Measurements from ENCODE around the gene GLIS1. TPM values are rescaled to one million over a fixed set of nuclear protein-coding genes. Genes with fewer than 3 reads are reported as not detected.
A peak's percentile ranks its signal among the peaks of the same experiment; 100 is the strongest.

GLIS1 gene
- total and polyA plus RNA-seq, 2 experiments from 2014 or later: 0.13 to 1.3 TPM

- Histone ChIP-seq H3K9me3 (ENCODE audit: low read depth) (no peaks in the 10 kb centered on the region), H4K20me1 (ENCODE audit: insufficient read depth, poor library complexity, severe bottlenecking) (no peaks in the 10 kb centered on the region), H3K4me3 (no peak overlapping the region), H3K27ac (no peak overlapping the region), H3K4me1 (ENCODE audit: insufficient read depth) (peaks cover 15% of the 10 kb centered on the region), H3K36me3 (replicated peaks; ENCODE audit: insufficient read depth, low read depth) (no peaks in the 10 kb centered on the region), H3K9me2 (replicated peaks; ENCODE audit: insufficient read depth) (no peaks in the 10 kb centered on the region), H3K4me2 (no peak overlapping the region), H3K27me3 (no peaks in the 10 kb centered on the region), H3K79me2 (no peaks in the 10 kb centered on the region), H2AFZ (no peak overlapping the region)
- no peak for TF ChIP-seq EZH2phosphoT487 (IDR thresholded peaks at IDR 0.05; ENCODE audit: low read depth, severe bottlenecking, unreplicated experiment)
- TF ChIP-seq, protein P1, sequence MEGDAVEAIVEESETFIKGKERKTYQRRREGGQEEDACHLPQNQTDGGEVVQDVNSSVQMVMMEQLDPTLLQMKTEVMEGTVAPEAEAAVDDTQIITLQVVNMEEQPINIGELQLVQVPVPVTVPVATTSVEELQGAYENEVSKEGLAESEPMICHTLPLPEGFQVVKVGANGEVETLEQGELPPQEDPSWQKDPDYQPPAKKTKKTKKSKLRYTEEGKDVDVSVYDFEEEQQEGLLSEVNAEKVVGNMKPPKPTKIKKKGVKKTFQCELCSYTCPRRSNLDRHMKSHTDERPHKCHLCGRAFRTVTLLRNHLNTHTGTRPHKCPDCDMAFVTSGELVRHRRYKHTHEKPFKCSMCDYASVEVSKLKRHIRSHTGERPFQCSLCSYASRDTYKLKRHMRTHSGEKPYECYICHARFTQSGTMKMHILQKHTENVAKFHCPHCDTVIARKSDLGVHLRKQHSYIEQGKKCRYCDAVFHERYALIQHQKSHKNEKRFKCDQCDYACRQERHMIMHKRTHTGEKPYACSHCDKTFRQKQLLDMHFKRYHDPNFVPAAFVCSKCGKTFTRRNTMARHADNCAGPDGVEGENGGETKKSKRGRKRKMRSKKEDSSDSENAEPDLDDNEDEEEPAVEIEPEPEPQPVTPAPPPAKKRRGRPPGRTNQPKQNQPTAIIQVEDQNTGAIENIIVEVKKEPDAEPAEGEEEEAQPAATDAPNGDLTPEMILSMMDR (IDR thresholded peaks at IDR 0.05; ENCODE audit: poor library complexity): no peak
- TF ChIP-seq EZH2 (IDR thresholded peaks at IDR 0.05; ENCODE audit: borderline replicate concordance): no peak
- 81% methylated on average over 4 of the region's 4 CpGs for WGBS (ENCODE audit: low lambda C conversion rate, missing lambda C conversion rate)
- DNase-seq (ENCODE audit: low spot score): no peak
These were observed 165.0 kb downstream of the GLIS1 start for GRCh38 chr1:53573931-53574330.

DNA sequence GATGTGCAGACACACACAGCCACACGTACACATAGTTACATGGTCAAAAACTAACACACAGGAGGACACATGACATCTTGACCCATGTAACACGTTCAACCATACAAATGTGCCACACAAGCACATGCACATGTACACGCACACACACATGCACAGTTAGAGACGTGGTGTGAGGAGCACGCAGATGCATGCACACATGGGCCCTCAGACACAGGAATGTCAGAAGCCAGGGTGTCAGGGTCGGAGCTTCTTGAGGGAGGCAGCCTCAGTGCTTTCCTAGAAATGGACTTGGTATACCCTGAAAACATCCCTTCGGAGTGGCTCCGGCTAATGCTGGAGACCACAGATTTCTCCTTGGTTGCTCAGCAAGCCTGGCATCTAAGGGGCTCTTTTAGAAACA lies 165.4 kb downstream of the GLIS1 start:
- Histone ChIP-seq H3K9me2 (replicated peaks; ENCODE audit: insufficient read depth) (no peaks in the 10 kb centered on the region), H3K36me3 (replicated peaks; ENCODE audit: insufficient read depth, low read depth) (no peaks in the 10 kb centered on the region), H3K79me2 (no peaks in the 10 kb centered on the region), H3K27ac (no peak overlapping the region), H4K20me1 (ENCODE audit: insufficient read depth, poor library complexity, severe bottlenecking) (no peaks in the 10 kb centered on the region), H3K4me2 (no peak overlapping the region), H3K27me3 (no peaks in the 10 kb centered on the region), H3K4me3 (no peak overlapping the region), H3K4me1 (ENCODE audit: insufficient read depth) (peaks cover 15% of the 10 kb centered on the region), H3K9me3 (ENCODE audit: low read depth) (no peaks in the 10 kb centered on the region), H2AFZ (no peak overlapping the region)
- DNase-seq (ENCODE audit: low spot score): no peak
- TF ChIP-seq EZH2phosphoT487 (IDR thresholded peaks at IDR 0.05; ENCODE audit: low read depth, severe bottlenecking, unreplicated experiment) (no peak), EZH2 (IDR thresholded peaks at IDR 0.05; ENCODE audit: borderline replicate concordance) (no peak)
- TF ChIP-seq, protein P1 (IDR thresholded peaks at IDR 0.05; ENCODE audit: poor library complexity): no peak
- 96% methylated on average over 8 of the region's 8 CpGs for WGBS (ENCODE audit: low lambda C conversion rate, missing lambda C conversion rate)

GRCh38 chr1:53572815-53573173 lies 166.2 kb downstream of the GLIS1 start:
- no peak overlapping the region for H3K4me3 ChIP-seq
- H3K79me2 ChIP-seq: no peaks in the 10 kb centered on the region
- no peak overlapping the region for H3K4me2 ChIP-seq
- TF ChIP-seq, protein P1 (IDR thresholded peaks at IDR 0.05; ENCODE audit: poor library complexity): no peak
- TF ChIP-seq EZH2phosphoT487 (IDR thresholded peaks at IDR 0.05; ENCODE audit: low read depth, severe bottlenecking, unreplicated experiment) (no peak), EZH2 (IDR thresholded peaks at IDR 0.05; ENCODE audit: borderline replicate concordance) (no peak)
- no peaks in the 10 kb centered on the region for H3K9me2 ChIP-seq (replicated peaks; ENCODE audit: insufficient read depth)
- no peaks in the 10 kb centered on the region for H3K27me3 ChIP-seq
- 63% methylated on average over 3 of the region's 3 CpGs for WGBS (ENCODE audit: low lambda C conversion rate, missing lambda C conversion rate)
- H3K4me1 ChIP-seq (ENCODE audit: insufficient read depth): peaks cover 15% of the 10 kb centered on the region
- H4K20me1 ChIP-seq (ENCODE audit: insufficient read depth, poor library complexity, severe bottlenecking): no peaks in the 10 kb centered on the region
- DNase-seq (ENCODE audit: low spot score): no peak
- no peaks in the 10 kb centered on the region for H3K36me3 ChIP-seq (replicated peaks; ENCODE audit: insufficient read depth, low read depth)
- peak overlapping the region; percentile 70 for H3K27ac ChIP-seq
- H3K9me3 ChIP-seq (ENCODE audit: low read depth): no peaks in the 10 kb centered on the region
- H2AFZ ChIP-seq: no peak overlapping the region
